GM19351 (cell line): Measurements from ENCODE around the gene ZNF8.
"Not testable (repeated sequence)": the region's sequence is repeated elsewhere in the genome, so short reads cannot be mapped to it uniquely, and the experiment has no call there.

ENCODE experiments used
- ATAC-seq: cut with Tn5 transposase; IDR thresholded peaks from one replicate; pipeline ENCODE4 v1.9.1; 2021; ENCODE audit warnings: mild to moderate bottlenecking, moderate library complexity; ENCODE audit not compliant: unreplicated experiment

ZNF8 gene

GRCh38 chr19:58334691-58335249, 56.0 kb downstream of the ZNF8 start:
- no peak for ATAC-seq

- no peak for ATAC-seq
Measured at GRCh38 chr19:58335630-58336029, 56.9 kb downstream of the ZNF8 start.

DNA sequence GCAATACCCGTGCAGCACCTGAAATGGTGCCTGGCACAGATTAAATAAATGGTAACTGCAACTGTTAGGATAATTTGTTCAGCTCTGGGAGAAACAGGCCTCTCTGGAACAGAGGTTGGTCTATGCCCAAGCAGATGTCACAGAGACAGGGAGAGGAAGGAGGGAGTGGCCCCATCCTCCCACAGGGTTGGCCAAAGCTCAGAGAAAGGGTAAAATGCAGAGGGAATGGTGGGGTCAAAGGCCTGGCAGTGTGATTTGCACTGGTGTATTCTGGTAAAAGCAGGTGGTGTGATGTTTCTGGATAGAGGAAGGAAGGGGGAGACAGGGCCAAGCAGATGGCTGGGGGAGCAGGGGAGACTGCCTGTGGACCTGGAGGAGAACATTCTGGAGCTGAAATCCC, 57.5 kb downstream of the ZNF8 start:
- no peak for ATAC-seq

DNA sequence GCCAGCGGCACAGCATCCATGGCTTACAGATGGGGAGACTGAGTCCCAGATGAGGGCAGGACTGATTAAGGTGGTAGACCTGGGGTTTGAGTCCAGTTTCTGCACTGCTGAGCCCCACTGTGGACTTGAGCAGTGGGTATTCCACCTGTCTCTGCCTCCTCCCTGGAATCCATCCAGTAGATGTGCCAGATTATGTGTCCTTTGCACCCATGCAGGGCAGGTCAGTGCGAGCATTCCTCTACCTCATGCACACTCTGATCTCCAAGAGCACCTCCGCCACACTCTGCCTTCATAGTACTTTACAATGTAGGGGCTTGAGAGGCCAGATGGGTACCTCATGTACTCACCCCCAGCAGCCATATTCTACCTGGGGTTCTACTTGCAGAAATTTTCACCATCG, 58.1 kb downstream of the ZNF8 start:
- ATAC-seq = no peak

GRCh38 chr19:58338336-58338735, 59.6 kb downstream of the ZNF8 start:
- ATAC-seq = no peak

- no peak for ATAC-seq
Measured at GRCh38 chr19:58338825-58339558, 60.2 kb downstream of the ZNF8 start.

DNA sequence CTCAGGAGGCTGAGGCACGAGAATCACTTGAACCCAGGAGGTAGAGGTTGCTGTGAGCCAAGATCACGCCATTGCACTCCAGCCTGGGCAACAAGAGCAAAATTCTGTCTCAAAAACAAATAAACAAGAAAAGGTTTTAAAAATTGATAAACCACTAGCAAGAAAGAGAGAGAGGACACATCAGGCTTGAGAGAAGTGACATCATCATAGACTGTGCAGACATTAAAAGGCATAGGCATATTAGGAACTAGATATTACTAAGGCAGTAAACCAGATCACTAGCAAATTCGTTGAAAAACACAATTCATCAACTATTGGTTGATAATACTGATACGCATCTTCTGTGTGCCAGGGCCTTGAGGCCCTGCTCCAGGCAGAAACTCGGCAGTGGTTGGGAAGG, 66.8 kb downstream of the ZNF8 start:
- no peak for ATAC-seq

GRCh38 chr19:58346961-58347929, 68.5 kb downstream of the ZNF8 start:
- peak; percentile 88 for ATAC-seq

- not testable (repeated sequence) for ATAC-seq
Measured at GRCh38 chr19:58348080-58348479, 69.3 kb downstream of the ZNF8 start.

GRCh38 chr19:58349590-58349989, 70.8 kb downstream of the ZNF8 start:
- ATAC-seq = no peak

DNA sequence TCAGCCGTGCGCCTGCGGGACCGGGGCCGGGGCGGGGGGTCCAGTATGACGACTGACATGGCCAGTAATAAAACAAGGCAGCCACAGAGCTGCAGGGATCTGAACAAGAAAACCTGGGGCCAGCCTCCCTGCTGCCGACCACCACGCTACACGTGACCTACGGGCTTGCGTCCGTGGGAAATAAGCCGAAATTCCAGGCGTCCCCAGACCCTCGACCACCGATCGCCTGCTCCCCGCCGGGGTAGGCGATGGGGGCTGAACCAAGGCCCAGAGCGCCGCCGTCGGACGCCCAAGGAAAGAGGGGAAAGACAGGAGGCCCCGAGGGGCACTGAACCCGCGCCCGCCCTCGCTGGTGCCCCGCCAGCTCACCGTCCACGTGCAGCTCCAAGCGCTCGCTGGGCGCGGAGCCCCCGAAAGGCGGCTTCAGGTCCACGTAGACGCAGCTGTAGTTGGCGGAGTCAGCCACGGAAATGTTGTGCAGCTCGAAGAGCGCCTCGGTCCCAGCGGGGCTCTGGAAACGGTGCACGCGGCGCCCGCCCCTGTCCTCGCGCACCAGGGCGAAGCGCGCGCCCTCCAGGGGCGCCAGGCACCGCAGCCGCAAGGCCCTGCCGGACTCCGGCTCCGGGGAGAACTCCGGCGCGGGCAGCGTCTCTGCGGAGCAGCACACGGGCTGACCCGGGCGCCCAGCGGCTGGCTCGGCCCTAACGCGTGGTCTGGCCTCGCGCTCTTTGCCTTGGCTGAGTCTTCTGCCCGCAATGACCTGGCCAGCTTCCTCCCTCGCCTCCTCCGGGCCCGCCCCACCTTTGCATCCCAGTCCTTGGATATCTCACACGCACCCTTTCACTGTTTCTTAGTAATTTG, 71.5 kb downstream of the ZNF8 start:
- ATAC-seq = no peak

DNA sequence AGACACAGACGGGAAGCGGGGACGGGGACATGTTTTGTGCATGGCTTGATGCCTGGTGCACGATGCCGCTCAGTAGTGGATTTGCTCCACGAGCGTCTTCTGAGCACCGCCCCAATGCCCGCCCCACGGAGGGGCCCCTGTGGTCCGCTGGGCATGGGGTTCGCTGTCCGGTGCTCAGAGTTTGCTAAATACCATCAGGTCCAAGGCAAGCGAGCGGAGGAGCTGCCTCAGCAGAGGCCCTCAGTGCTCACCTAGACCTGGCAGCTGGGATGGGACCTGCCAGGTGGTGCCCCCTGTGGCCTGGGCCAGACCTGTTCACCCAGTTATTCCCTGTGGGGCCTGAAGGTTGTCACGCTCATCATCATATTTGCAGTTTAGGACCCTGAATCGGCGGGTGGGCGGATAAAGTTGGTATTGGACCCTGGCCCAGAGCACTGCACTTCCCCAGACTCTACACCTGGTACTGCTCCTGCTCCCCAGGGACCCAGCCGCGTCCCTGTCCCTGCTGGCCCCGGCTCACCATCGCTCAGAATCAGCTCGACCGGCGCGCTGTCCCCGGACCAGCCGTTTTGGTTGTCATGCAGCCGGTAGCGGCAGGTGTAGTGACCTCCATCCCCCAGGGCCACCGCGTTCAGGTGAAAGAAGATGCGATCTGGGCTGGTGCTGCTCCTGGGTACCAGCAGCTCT, 72.3 kb downstream of the ZNF8 start:
- ATAC-seq = no peak

DNA sequence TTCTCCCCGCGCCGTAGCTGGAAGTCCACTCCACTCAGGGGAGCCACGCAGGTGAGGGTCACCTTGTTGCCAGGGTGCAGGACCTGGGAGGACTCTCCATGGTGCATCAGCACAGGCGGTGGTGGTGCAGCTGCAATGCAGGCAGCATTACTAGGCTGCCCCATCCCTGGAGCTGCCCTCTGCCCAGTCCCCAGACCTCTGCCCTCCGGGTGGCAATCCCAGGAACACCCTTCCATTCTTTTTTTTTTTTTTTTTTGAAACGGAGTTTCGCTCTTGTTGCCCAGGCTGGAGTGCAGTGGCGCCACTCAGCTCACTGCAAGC, 72.8 kb downstream of the ZNF8 start:
- no peak for ATAC-seq

DNA sequence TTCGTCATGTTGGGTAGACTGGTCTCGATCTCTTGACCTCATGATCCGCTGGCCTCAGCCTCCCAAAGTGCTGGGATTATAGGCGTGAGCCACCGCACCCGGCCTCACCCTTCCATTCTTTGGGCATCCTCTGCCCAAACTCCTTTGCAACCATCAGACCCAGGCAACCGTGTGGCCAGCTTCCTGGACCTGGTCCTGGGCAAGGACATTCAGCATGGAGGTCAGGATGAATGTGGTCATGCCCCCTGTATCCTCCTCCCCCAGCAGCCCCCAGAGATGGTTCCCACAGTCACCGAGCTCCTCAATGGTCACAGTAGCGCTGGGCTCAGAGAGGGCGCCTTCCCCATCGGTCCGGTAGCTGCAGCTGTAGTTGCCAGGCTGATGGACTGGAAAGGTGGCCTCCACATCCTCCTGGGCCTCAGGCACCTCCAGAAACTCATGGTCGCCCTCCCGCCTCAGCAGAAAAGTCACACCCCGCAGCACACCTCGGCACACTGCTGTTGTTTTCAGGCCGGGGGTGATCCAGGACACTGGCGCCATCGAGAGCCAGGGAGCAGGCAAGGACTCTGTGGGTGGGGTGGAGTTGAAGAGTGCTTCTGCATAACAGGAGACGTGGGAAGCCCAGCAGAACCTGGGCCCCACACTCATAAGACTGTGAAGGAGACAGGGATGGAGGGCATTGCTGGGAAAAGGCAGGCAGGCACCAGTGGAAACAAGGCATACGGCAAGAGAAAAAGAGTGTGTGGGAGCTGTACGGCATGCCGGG, 73.4 kb downstream of the ZNF8 start:
- no peak for ATAC-seq
